Activated CD8-positive, alpha-beta memory T cell treated with anti-CD3 and anti-CD28 coated beads for 1 hour (primary cell): Measurements from ENCODE around the gene FGFBP1.
"Not testable (repeated sequence)": the region's sequence is repeated elsewhere in the genome, so short reads cannot be mapped to it uniquely, and the experiment has no call there.

Source experiments
- DNase-seq, 2 donors: peaks; one replicate each; pipeline ENCODE4 v3.0.0-alpha.2; 2020; ENCODE audit warnings: low read depth in 1 of 2; ENCODE audit errors: extremely low read depth in 1 of 2

Gene FGFBP1

DNA sequence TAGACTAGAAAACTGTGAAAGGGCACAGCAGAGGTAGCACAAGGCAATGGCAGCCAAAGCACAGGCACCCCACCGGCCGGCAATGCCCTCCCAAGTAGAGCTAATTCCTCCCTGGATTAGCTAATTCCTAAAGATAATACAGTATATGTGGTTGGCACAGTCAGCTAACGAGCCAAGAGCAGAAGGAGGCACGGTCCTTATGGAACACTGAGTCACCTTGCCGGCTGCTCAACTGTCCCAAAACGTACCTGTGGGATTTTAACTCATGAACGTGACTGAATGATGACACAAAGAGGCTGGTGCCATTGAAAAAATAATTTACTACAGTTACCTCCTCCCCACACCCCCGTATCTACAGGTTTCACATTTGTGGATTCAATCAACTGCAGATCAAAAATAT, 9.1 kb upstream of the FGFBP1 start:
- no peak for DNase-seq

DNA sequence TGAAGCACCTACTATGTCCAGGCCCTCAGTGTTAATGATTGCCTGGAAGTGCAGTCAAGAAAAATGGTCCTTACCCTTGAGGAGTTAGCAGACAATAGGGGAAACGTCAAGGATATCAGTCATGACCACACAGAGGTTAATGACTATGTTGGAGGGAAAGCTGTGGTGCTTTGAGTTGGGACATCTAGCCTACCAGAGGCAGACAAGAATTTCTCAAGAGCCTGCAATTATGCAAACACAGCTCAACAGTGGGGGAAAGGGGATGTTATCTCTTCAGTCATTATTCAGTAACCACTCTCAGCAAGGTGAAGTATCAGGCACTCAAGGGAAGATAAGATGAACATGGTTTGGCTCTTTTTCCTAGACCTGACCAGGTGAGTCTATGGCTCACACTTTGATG, 7.0 kb upstream of the FGFBP1 start:
- DNase-seq = no peak

DNA sequence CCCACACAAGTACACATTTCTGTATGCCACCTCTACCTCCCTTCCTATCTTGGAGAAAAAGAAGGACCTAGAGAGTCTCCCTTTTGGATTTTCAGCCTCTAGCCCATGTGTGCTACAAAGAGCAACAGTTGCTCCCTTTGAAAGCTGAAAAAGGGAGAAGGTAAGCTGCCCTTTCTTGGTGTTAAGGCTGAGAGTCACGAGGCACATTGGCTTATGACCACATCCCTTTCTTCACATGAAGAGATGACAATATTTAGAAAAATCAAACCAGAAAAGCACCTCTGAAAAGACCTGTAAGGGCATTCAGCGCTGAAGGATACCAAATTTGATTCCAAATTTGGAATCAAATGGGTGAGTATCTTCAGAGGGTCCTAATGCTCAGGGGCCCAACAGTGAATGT, 6.4 kb upstream of the FGFBP1 start:
- no peak for DNase-seq

DNA sequence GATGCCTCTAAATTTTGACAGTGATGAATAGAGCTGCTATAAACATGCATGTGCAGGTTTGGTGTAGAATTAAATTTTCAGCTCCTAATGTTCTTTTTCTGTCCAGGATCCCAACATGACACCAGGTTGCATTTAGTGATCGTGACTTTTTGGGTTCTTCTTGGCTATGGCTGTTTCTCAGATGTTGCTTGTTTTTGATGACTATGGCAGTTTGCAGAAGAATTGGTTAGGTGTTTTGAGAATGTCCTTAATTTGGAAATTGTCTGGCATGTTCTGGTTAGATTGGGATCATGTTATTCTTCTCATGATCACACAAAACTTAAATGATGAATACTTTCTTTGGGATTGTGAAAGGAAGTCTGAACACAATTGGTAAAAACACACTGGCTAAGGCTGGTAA, 3.7 kb upstream of the FGFBP1 start:
- DNase-seq = no peak

DNA sequence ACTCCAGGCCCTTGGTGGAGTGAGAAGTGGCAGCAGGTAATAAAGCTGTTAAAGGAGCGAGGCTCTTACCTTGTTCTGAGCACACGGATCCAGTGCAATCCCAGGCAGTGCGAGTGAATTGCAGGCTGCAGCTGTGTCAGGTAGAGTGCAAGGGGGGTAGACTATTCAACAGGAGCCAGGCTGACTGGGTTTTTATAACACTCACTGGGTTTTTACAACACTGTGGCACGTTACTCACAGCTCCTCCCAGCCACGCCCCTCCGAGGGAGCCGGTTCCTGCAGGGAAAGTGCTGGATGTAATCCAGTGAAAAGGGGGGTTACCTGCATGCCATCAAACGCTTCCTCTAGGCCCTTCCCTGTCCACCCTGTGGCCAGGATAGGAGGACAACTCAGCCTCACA, 358 bp downstream of the FGFBP1 start:
- DNase-seq = no peak

DNA sequence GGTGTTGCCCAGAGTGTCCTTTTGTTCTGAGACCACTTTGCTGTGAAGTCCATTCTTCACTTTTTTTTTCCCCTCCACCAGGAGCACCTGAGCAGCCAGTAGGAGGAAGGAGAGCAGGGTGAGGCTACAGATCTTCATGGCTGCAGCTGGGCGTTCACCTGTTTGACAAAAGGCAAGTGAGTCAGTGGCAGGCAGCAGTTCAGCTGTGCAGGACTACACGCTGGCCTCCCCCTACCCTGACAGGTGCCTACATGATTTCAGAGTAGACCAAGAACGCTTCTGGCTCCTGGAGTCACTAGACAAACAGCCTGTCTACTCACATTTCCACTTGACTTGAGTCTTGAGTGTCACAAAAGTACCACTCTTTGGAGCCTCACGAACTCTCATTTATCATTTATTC, 2.0 kb downstream of the FGFBP1 start:
- DNase-seq = no peak

DNA sequence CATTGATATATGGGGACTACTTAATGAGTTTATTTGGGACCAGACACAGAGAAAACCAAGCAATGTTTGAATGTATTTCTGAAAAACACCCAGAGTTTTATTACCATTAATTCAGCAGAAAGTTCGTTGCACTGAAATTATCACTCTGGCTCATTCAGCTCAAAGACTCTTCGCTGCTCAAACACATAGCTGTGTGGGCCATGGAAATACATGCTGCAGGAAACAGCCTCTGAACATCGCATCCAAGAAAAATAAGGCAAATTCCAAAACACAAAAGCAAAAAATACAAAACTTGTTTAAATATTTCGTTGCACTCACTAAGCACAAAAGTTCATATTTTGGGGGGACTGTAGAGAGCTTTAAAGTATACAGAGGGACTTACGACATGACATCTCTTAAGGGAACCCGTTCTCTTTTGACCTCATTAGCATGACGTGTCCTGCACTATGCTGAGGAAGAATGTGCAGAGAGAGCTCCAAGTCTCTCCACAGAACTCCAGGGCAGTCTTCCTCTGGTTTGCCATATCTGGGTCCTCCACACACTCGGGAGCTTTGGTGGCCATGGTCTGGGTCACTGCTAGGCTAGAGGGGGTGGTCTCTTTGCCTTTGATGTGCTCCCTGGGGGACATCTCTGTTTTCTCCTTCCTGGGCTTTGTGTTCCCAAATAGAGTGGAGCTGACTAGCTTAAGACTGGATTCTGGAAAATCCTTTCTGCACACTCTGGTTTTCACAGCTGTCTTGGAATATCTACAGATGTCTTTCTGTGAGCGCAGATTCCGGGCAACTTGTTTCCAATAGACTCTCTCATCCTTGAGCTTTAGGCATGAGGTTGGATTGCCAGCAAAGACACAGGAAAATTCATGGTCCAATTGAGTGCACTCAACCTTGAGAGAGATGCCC, 2.8 kb downstream of the FGFBP1 start:
- no peak for DNase-seq

DNA sequence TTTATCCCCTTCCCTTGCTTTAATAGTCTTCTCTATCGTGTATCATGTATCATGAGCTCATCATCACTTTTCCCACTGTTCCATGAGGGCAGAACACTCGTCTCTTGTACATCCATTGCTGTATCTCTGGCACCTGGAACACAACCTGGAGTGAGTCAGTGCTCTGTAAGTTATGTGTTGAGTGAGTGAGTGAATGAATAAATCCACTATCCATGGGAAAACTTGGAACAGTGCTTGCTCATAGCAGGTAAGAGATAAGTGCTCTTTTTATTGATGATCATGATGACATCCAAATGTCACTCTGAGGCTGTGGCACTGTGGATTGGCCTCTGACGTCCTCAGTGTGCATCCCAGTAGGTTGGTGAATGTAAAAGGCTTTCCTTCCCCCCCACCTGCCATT, 4.3 kb downstream of the FGFBP1 start:
- DNase-seq = no peak

DNA sequence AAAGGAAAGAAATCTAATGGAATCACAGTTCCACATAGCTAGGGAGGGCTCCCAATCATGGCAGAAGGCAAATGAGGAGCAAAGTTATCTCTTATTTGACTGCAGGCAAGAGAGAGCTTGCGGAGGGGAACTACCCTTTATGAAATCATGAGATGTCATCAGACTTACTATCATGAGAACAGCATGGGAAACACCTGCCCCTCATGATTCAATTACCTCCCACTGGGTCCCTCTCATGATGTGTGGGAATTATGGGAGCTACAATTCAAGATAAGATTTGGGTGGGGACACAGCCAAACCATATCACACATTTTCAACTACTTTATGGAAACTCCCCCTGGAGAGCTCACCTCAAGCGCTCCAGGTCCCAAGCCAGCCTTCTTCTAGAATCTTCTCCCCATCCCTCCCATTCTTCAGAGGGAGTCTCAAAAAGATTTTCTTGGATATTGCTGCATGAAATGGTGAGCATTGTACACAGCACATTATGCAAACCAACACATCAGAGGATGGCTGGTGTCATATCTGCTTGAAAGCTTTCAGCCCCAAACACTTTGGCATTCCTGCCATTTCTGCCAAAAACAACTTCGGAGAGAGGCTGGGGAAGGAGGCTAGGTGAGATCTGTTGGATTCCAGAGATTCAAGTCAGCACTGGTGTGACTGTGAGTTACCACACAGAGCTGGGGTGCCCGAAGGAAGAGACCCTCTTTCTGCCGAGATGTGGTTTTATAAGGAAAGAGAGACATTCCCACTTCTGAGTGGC, 6.9 kb downstream of the FGFBP1 start:
- no peak for DNase-seq

DNA sequence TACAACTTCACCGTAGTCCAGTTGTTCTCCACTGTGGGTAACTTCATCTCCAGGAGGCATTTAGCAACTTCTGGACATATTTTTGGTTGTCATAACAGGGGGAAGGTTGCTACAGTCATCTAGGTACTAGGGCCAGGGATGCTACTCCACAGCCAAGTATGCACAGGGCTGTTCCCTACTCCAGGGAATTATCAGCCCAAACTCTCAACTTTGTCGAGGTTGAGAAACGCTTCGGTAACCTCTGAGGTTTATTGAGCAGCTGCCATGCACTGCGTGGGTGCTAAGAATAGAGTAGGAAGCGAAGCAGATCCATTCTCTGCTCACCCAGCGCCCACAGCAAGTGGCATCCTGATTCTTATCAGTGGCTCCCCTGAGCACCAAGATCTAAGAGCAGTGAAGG, 8.2 kb downstream of the FGFBP1 start:
- no peak for DNase-seq

DNA sequence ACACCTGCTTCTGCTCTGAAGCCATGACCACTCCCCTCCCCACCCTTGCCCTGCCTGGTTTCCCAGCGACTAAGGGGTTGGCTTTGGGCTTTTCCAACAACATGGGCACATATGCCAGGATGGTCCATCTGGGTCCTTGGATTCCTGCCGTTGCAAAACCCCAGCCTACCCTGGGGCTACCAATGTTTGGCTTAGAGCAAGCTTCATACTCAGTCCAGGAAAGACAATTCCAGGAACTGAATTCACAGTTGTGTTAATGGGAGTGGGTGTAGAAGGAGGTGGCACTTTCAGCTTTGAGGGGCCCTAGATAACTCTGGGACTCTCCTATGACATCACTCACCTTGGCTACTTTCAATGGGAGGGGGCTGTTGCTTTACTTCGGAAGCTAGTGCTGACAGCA, 9.0 kb downstream of the FGFBP1 start:
- DNase-seq = no peak

DNA sequence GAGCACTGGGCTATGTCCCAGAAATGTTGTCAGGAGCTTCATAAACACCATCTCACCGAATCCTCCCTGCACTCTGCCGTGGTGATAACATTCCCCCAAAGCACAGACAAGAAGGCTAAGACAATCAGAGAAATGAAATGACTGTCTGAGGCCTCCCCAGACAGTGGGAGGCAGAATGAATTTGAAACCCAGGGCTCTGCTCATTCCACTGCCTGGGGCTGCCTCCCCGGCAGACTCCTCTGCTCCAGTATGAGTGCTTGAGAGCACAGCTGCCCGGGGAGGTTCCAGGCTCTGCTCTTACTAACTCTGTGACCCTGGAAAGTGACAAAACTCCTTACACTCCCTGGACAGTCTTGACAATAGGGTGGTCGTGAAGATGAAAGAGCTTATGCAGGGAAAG, 9.7 kb downstream of the FGFBP1 start:
- DNase-seq = no peak

DNA sequence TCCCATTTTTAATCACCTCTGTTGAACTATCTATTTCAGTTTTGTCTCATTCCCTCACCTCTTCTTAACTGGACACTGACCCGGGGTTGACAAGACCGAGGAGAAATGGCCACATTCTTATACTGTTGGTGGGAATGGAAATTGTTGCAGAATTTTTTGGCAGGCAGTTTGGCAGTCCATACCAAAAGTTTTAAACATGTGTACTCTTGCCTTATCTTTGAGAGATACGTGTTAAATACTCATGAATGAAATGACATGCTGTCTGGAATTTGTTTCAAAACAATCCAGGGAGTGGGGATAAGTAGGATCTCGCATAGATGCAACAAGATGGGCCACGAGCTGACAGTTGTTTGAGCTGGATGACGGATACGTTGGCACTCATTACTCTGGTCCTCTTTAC, 12.1 kb downstream of the FGFBP1 start:
- no peak for DNase-seq

DNA sequence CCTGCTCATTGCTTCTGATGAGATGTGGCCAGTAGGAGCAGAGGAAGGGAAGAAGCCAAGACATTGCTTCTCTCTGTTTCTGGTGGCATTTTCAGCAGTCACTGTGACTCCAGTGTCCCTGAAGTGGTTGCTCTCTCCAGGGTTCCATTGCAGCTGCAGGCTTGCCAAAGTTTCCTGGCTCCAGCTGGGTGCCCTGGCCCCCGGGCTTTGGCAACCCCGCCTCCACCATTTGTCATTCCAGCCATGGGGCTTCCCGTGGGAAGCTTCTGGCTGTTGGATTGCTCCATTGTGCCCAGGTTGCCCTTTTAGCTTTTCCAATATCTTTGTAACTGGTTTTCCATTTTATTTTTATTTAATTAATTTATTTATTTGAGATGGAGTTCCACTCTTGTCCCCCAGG, 12.7 kb downstream of the FGFBP1 start:
- no peak for DNase-seq

DNA sequence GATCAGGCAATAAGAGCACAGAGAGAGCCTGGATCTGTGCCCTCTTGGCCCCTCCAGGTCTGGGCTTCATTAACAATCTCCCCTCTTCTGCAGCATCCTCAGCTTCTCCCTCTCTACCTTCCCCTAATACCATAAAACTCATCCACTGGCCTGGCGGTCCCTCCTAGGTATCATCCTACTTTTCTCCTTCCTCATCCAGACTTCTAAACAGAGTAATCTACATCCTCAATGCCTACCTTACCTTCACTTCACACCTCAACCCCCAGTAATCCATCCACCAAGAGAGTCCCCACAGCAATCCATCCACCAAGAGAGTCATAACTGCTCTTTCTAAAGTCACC, 17.0 kb downstream of the FGFBP1 start:
- DNase-seq = no peak

DNA sequence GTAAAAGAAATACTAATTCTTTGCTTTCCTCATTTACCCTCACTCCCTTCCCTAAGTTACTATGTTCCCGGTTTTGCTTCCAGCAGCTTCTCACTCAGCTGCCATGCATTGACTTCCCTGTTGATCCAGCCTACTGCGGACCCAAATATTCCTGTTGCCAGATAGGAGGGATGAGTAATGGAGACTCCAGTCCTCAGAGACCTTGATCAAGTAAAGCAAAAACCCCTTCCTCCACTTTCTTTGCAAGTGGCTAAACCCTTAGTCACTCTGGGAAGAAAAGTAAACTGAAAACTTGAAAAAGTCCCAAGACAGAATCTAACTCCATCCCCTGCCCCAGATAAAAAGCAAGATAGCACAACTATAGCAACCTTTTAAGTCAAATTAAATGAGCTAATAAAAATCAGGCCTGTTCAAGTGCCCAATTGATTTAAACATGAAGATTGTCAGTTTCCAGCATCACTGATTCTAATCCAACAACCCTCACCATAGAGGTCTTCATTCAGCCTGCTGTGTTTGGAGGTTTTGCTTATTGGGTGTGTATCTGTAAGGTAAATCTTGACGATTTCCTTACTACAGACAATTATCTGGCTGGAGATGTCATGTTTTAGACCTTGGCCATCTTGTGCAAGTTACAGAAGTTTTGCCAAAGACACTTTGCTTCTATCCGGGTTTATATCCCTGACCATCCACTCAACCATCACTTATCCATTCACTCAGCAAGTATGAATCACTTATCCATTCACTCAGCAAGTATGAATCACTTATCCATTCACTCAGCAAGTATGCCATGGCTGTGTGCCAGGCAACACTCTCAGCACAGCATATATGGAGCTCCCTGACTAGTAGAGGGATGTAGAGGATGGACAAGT, 17.6 kb downstream of the FGFBP1 start:
- no peak for DNase-seq

DNA sequence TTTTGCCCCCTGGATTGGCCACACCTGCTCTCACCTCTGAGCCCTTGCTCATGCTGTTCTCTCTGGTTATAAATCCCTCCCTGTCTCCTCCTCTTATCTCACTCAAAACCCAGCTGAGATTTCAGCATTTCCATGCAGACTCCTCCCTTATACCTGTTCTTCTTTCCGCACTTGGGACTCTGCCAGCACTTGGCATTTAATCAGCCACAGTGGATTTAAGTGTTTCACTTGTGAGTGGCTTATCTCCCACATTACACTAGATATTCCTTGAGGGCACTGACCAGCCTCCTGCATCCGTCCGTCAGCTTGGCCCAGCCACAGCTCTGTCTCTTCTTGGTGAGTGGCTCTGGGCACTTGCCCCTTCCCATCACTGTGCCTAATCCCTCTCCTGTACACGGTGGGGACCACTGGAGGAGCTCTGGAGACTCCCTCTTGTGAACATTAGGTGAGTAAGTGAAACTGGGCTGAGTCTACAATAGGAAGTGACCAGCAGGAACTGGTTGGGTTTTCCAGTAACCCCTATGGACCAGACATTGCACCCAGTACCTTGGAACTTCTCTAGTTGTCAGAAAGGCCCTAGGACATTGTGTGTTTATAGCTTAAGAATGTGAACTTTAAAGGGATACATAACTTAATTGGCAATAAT, 19.9 kb downstream of the FGFBP1 start:
- no peak for DNase-seq

DNA sequence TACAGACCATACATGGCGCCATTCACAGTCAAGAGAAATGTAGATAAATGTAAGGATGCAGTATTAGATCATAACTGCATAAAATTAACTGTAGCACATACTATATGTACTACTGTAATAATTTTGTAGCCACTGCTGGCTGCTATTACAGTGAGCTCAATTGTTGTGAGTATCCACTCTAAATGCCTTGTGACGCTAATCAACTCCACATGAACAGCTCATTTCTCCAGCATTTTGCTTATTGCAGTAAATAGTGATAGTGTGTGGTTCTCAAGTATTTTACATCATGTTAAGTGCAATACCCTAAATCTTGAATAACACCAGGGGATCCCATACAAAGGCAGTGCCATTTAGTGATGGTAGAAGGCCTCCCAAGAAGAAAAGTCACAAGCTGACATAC, 21.2 kb downstream of the FGFBP1 start:
- DNase-seq = no peak

DNA sequence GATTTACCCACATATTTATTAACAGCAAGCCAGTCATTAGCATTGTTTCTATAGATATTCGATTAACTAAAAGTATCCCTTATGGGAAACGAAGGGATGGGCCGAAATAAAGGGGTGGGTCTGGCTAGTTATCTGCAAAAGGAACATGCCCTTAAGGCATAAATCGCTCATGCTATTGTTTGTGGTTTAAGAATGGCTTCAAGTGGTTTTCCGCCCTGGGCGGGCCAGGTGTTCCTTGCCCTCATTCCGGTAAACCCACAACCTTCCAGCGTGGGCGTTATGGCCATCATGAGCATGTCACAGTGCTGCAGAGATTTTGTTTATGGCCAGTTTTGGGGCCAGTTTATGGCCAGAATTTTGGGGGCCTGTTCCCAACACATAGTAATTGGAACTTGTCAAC, 22.2 kb downstream of the FGFBP1 start:
- DNase-seq = not testable (repeated sequence)

DNA sequence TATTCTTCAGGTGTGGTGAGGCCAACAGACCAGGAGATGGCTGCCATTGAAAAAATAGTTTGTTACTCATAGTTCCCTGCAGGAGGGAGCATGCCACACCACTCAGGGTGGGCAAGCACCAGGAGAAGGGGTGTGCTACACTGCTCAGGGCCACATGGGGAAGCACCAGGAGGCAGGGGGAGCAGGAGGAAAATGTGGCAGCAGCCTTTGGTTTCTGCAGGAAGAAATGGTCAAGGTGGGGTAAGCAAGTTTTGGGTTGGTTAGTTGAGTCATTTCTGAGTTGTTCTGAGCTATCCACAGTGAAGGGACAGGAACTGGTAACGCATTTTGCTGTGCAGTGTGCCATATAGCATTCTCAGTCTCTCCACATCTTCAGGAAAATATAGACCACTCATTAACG, 23.8 kb downstream of the FGFBP1 start:
- no peak for DNase-seq

DNA sequence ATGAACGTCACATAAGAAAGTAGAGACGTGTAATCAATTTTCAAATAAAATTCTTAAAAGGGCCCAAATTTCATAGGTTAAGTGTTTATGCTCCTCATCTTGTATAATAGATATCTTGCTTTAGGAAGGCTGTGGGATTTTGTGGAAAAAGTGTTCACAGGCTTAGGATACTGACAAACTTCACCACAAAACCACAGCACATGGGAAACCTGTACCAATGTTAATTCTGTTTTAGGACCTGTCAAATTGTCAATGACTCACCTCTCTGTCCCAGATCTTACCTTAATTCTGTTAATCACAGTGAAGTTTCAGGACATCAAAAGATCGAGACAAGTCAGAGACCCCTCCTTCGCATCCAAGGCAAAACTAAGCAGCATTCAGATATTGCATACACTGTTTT, 24.2 kb downstream of the FGFBP1 start:
- DNase-seq = no peak
